HG03060 (cell line): ENCODE data around the gene SMAD1.
A peak's percentile ranks its signal among the peaks of the same experiment; 100 is the strongest.

Experiments used
- ATAC-seq: cut with Tn5 transposase; IDR thresholded peaks from one replicate; pipeline ENCODE4 v1.9.1; 2021; ENCODE audit warnings: low read depth, moderate number of reproducible peaks; ENCODE audit not compliant: unreplicated experiment

The SMAD1 gene

GRCh38 chr4:145487631-145488030 lies 6.0 kb downstream of the SMAD1 start:
- peak; percentile 95 for ATAC-seq

- ATAC-seq = no peak
Measured at GRCh38 chr4:145488310-145488709, 6.7 kb downstream of the SMAD1 start.

GRCh38 chr4:145489556-145489955 lies 7.9 kb downstream of the SMAD1 start:
- ATAC-seq = no peak

- no peak for ATAC-seq
Measured at GRCh38 chr4:145490361-145490760, 8.7 kb downstream of the SMAD1 start.

GRCh38 chr4:145490796-145491195 lies 9.1 kb downstream of the SMAD1 start:
- ATAC-seq = no peak

GRCh38 chr4:145492376-145492775 lies 10.7 kb downstream of the SMAD1 start:
- no peak for ATAC-seq

- no peak for ATAC-seq
Measured at GRCh38 chr4:145493166-145493565, 11.5 kb downstream of the SMAD1 start.

GRCh38 chr4:145494666-145495270 lies 13.1 kb downstream of the SMAD1 start:
- no peak for ATAC-seq

GRCh38 chr4:145496292-145496691 lies 14.6 kb downstream of the SMAD1 start:
- ATAC-seq = no peak

GRCh38 chr4:145497199-145498149 lies 15.8 kb downstream of the SMAD1 start:
- ATAC-seq = no peak

- peak; percentile 62 for ATAC-seq
Measured at GRCh38 chr4:145498430-145498829, 16.8 kb downstream of the SMAD1 start.

- no peak for ATAC-seq
Measured at GRCh38 chr4:145501051-145501660, 19.5 kb downstream of the SMAD1 start.

- no peak for ATAC-seq
Measured at GRCh38 chr4:145502809-145503208, 21.2 kb downstream of the SMAD1 start.

- no peak for ATAC-seq
Measured at GRCh38 chr4:145503486-145504072, 21.9 kb downstream of the SMAD1 start.

GRCh38 chr4:145505995-145506394 lies 24.3 kb downstream of the SMAD1 start:
- no peak for ATAC-seq

GRCh38 chr4:145507636-145508035 lies 26.0 kb downstream of the SMAD1 start:
- ATAC-seq = no peak

- no peak for ATAC-seq
Measured at GRCh38 chr4:145511913-145512522, 30.4 kb downstream of the SMAD1 start.

GRCh38 chr4:145513020-145513621 lies 31.5 kb downstream of the SMAD1 start:
- no peak for ATAC-seq

GRCh38 chr4:145520172-145520571 lies 38.5 kb downstream of the SMAD1 start:
- no peak for ATAC-seq

GRCh38 chr4:145521282-145521681 lies 39.6 kb downstream of the SMAD1 start:
- ATAC-seq = no peak
